ENCODE results near the gene STX1A.
"Not testable (repeated sequence)": the region's sequence is repeated elsewhere in the genome, so short reads cannot be mapped to it uniquely, and the experiment has no call there.

Gene STX1A

GRCh38 chr7:73683788-73684693 is 35.4 kb downstream of the STX1A start:
- no peak for DNase-seq (ENCODE audit: low read depth in 2 of 2, low spot score in 1 of 2)

DNA sequence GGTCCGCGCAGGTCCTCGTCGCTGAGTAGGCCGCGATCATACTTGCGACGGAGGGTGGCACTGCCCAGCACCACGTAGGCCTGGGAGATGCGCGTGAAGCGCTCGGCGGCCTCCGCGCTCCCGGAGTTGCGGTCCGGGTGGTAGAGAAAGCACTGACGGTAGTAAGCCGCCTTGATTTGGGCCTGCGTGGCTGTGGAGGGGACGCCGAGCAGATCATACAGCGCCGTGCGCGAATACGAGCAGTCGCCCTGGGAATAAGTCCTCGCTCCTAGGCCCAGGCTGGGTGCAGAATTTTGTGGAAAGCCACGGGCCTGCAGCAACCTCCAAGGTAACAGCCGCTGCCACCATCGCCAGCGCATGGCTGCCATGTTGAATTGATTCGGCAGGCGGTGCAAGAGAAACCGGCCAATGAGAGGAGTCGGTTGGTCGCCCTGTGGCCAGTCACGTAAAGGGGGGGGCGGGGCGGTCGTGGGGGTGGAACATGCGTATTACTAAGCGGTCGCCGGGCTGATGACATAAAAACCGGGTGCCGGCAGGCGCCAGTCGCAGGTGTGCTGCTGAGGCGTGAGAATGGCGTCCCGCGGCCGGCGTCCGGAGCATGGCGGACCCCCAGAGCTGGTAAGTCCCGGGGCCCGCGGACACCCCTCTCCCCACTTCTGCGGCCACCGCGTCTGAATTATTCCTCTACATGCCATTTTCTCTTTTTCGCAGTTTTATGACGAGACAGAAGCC is 36.2 kb downstream of the STX1A start, which contains the start of the genes BUD23 and DNAJC30:
BUD23 (plus strand) TSS at position 542 of the 732 bp plus-strand sequence; CDS start at position 571, 29 bp downstream.
DNAJC30 (minus strand) TSS at position 398 of the 732 bp plus-strand sequence; CDS start at position 368, 30 bp downstream.
- peak; percentile 93 to 95 for DNase-seq (ENCODE audit: low read depth in 2 of 2, low spot score in 1 of 2)

DNA sequence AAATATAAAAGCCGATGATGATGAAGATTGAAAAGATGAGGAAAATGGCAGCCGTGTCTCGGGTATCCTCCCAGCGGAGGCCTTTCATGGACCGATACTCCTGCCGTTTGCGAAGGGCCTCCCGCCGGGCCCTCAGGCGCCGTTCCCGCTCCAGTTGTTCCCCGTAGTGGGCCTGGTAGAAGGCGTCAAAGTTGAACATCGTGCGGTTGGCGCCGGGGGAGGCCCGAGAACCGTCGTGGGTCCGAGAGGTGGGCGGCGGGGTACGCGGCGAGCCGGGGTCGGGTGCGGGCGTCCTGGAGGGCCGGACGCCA is 36.8 kb downstream of the STX1A start:
- DNase-seq (ENCODE audit: low read depth in 2 of 2, low spot score in 1 of 2), result no peak

- no peak for DNase-seq (ENCODE audit: low read depth in 2 of 2, low spot score in 1 of 2)
Observed at GRCh38 chr7:73681031-73681430, 38.4 kb downstream of the STX1A start.

DNA sequence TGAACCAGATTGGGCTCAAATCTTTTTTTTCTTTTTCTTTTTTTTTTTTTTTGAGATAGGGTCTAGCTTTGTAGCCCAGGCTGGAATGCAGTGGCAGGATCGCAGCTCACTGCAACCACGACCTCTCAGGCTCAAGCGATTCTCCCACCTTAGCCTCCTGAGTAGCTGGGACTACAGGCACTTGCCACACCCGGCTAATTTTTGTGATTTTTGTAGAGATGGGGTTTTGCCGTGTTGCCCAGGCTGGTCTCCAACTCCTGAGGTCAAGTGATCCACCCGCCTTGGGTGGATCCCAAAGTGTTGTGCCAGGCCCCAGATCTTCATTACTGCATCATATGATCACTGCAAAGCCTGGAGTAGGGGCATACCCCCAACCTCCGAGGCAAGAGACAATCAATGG is 39.0 kb downstream of the STX1A start:
- no peak for DNase-seq (ENCODE audit: low read depth in 2 of 2, low spot score in 1 of 2)

DNA sequence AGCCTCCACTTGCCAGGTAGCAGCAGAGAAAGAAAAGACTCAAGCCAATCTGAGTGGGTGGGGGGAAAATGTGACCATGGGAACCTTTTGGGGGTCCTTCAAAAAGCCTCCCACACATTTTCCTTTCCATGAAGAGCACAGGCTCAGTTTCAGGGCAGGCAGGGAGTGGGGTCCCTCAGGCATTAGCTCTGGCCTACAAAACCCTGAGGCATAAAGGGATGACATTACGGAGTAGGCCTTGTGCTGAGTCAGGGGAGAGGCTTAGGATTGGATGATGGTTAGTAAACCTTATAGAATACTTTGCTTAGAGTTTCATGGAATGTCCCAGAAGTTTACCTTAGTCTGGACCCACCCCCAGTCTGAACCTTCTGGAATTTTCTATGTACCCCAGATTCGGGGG is 39.8 kb downstream of the STX1A start:
- DNase-seq (ENCODE audit: low read depth in 2 of 2, low spot score in 1 of 2), result no peak

GRCh38 chr7:73678862-73679261 is 40.6 kb downstream of the STX1A start:
- DNase-seq (ENCODE audit: low read depth in 2 of 2, low spot score in 1 of 2), result no peak

- not testable (repeated sequence) for DNase-seq (ENCODE audit: low read depth in 2 of 2, low spot score in 1 of 2)
Observed at GRCh38 chr7:73676062-73676461, 43.4 kb downstream of the STX1A start.

- DNase-seq (ENCODE audit: low read depth in 2 of 2, low spot score in 1 of 2), result no peak
Observed at GRCh38 chr7:73674468-73675124, 44.9 kb downstream of the STX1A start.

DNA sequence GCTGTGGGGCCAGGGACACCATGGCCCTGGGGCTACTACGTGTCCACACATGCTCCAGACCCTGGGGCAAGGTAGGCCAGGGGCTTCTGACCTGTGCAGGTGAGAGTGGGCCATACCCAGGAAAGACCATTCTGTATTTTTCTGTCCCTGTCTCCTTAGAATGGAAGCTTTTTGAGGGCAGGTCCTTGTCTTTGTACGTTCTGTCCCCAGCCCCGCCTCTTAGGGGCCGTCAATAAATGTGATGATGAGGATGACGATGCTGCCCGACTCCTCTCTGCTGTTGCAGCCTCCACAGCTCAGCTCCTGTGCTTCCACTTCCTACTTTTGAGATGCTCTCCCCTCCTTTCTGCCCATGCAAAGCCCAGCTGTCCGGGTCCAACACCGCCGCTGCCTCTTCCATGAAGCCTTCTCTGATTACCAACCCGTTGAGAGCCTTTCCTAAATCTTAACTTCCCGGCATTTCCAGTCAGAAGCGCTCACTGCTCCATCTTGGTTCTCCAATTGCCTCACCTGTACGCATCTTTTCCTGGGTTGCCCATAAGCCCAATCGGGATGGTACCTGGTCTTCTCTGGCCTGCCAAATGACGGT is 47.5 kb downstream of the STX1A start:
- DNase-seq (ENCODE audit: low read depth in 2 of 2, low spot score in 1 of 2), result no peak

- DNase-seq (ENCODE audit: low read depth in 2 of 2, low spot score in 1 of 2), result no peak
Observed at GRCh38 chr7:73671322-73671661, 48.2 kb downstream of the STX1A start.

DNA sequence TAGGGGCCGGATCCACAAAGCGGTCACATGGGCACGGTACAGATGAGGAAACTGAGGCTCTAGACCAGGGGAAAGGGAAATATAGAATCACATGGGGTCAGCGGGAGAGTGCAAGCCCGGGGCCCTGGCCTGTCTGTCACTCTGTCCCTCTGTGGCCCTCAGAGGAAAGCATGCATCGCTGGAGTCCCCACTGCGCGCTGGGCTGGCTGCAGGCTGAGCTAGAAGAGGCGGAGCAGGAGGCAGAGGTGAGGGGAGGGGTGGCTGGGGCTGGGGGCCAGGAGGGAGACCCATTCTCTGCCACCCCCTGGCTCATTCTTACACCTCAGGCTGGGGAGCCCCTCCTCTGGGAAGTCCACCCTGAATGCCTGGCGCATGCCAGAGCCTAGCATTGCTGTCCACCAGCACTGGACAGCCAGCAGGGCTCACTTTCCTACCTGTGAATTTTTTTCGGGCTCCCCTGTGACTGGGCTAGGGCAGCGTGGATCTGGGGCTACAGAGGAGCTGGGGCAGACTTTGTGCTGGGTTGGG is 49.5 kb downstream of the STX1A start:
- DNase-seq (ENCODE audit: low read depth in 2 of 2, low spot score in 1 of 2), result no peak

DNA sequence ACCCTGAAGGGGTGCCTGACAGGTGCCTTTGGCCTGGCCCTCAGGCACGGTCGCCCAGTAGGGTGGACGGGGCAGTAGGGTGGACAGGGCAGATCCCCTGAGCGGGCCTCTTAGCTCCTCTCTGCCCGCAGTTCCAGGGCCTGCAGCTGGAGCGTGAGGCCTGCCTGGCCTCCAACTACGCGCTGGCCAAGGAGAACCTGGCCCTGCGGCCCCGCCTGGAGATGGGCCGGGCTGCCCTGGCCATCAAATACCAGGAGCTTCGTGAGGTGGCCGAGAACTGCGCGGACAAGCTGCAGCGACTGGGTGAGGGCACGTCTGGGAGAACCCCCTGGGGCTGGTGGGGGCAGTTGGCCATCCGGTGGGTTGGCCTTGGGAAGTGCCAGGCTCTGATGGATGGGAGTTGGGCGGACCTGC is 50.2 kb downstream of the STX1A start:
- no peak for DNase-seq (ENCODE audit: low read depth in 2 of 2, low spot score in 1 of 2)

DNA sequence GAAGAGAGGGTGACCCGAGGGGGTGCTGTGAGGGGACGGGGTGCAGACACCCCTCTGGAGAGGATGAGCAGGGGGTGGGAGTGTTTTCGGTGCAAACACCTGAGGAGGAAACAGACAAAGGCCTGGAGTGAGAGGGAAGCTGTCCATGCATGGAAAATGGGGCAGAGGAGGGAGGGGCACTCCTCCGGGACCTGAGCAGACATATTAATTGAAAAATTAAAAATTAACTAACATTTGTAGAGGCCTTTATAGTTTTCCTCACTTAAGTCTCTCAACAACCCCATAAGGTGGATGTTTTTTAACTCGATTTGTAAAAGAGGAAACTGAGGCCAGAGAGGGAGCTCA is 50.6 kb downstream of the STX1A start:
- no peak for DNase-seq (ENCODE audit: low read depth in 2 of 2, low spot score in 1 of 2)

DNA sequence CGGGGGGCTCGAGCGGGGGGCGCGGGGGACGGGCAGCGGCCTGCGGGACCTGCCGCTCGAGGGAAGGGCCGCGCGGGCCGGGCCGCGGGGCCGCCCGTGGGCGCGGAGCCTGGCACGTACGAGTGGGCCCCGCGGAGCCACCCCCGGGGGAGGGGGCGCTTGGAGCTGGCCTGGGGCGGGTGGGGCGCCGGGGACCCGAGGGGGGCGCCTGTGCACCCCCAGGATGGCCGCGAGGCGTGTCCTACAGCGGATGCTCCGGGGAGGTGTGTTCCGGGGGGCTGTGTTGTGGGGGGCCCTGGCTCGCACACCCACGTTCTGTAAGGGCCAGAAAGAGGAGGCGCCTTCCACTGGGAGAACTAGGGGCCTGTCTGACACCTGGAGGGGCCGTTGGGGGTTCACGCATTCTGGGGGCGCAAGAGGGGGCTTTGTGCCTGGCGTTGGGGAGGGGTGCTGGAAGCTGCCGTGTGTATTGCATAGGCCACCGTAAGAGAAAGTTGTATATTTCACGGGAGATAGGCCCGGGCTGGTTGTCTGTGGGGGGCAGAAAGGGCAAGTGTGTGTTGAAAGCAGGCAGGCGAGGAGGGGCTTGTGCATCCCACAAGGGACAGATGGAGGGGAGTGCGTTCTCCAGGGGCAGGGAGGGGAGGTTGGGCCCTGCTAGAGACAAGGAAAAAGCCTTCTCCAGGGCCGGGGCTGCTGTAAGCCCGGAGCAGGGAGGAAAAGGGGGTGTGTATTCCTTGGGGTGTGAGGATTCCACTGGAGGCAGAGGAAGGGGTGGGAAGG is 51.2 kb downstream of the STX1A start:
- DNase-seq (ENCODE audit: low read depth in 2 of 2, low spot score in 1 of 2), result no peak

GRCh38 chr7:73667344-73668102 is 51.9 kb downstream of the STX1A start, which contains the start of gene VPS37D:
VPS37D (plus strand) TSS chr7:73667831; CDS start chr7:73667959, 128 bp downstream.
- peak; percentile 83 to 84 for DNase-seq (ENCODE audit: low read depth in 2 of 2, low spot score in 1 of 2)

DNA sequence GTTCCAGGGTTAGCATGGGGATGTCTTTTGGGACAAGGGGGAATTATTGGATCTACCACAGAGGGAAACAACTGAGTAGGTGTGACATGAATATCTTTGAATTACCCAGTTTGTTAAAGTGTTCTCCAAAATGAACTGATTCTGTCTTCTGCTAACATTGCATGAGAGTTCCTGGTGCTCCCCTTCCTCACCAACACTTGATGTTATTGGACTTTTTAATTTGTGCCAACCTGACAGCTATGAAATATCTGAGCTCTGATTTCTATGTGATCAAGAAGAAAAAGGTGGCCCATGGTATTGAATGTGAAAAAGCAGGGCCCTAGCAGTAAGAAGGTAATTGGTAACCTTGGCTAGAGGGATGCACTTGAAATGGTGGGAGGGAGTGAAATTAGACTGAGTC is 56.4 kb downstream of the STX1A start:
- DNase-seq (ENCODE audit: low read depth in 2 of 2, low spot score in 1 of 2), result no peak

- DNase-seq (ENCODE audit: low read depth in 2 of 2, low spot score in 1 of 2), result not testable (repeated sequence)
Observed at GRCh38 chr7:73660594-73660993, 58.9 kb downstream of the STX1A start.

GRCh38 chr7:73659983-73660382 is 59.5 kb downstream of the STX1A start:
- no peak for DNase-seq (ENCODE audit: low read depth in 2 of 2, low spot score in 1 of 2)

DNA sequence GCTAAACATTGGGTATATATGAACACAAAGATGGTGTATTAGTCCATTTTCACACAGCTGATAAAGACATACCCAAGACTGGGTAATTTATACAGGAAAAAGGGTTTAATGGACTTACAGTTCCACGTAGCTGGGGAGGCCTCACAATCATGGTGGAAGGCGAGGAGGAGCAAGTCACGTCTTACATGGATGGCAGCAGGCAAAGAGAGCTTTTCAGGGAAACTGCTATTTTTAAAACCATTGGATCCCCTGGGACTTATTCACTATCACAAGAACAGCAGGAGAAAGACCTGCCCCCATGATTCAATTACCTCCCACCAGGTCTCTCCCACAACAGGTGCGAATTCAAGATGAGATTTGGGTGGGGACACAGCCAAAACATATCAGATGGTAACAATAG is 64.2 kb downstream of the STX1A start:
- DNase-seq (ENCODE audit: low read depth in 2 of 2, low spot score in 1 of 2), result not testable (repeated sequence)

All from stimulated activated CD8-positive, alpha-beta memory T cell treated with anti-CD3 and anti-CD28 coated beads, Interleukin-4, amount 100 ng/mL, for 1 hour (primary cell).